ENCODE data around the gene P4HA3.
"Not testable (repeated sequence)": the region's sequence is repeated elsewhere in the genome, so short reads cannot be mapped to it uniquely, and the experiment has no call there.

Gene P4HA3

DNA sequence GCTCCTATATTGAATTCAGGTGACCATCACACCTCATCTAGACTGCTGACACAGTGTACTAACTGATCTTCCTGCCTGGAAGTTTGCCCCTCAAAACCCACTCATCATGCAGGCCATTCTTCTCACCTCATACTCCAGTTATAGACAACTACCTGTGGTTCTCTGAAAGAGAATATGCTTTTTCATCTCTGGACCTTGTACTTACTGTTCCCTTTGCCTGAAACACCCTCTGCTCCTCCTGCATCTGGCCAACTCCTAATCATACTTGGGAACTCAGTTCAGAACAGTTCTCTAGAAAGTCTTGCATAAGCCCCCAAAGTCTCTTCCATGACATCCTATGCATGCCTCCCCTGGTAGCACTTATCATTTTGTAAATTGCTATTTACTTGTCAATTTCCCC lies 28.2 kb upstream of the P4HA3 start:
- no peak for DNase-seq (ENCODE audit: low read depth)
- TF ChIP-seq, protein P1, sequence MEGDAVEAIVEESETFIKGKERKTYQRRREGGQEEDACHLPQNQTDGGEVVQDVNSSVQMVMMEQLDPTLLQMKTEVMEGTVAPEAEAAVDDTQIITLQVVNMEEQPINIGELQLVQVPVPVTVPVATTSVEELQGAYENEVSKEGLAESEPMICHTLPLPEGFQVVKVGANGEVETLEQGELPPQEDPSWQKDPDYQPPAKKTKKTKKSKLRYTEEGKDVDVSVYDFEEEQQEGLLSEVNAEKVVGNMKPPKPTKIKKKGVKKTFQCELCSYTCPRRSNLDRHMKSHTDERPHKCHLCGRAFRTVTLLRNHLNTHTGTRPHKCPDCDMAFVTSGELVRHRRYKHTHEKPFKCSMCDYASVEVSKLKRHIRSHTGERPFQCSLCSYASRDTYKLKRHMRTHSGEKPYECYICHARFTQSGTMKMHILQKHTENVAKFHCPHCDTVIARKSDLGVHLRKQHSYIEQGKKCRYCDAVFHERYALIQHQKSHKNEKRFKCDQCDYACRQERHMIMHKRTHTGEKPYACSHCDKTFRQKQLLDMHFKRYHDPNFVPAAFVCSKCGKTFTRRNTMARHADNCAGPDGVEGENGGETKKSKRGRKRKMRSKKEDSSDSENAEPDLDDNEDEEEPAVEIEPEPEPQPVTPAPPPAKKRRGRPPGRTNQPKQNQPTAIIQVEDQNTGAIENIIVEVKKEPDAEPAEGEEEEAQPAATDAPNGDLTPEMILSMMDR (conservative IDR thresholded peaks at IDR 0.05; ENCODE audit: low read length), result no peak
- no peak overlapping the region for H3K4me3 ChIP-seq (ENCODE audit: low read length)

DNA sequence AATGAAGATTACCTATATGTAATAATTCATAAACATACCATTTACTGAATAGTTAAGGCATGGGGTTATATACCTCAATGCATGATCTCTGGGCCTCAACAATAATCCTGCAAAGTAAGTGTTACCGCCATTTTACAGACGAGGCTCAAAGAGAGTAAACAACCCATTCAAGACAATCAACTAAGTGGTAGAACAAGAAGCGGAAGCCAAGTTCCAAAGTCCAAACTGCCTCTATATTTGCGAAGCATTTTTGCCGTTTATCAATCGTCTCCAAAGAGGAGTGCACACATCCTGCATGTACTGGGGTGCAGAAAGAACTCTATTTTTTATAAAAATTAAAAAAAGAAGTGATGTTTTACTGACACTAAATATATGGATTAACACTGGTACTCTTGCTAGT lies 27.5 kb upstream of the P4HA3 start:
- TF ChIP-seq, protein P1 (conservative IDR thresholded peaks at IDR 0.05; ENCODE audit: low read length), result no peak
- no peak overlapping the region for H3K4me3 ChIP-seq (ENCODE audit: low read length)
- DNase-seq (ENCODE audit: low read depth), result no peak

DNA sequence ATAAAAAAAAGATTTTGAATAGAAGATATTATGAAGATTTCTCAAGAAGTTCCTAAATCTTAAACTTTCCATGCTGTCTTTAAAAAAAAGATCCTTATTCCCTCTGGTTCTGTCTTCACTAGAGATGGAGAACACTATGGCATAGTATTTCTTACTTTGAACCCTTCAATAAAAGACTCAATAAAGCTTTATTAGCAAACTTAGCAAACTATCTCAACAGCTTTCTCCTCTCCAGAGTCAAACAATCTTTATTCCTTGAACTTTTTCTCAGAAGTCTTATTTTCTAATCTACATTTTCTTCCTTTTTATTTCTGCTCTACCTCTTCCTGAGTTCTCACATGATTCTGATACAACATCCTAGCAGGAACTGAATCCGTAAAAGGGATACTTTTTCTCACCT lies 21.8 kb upstream of the P4HA3 start:
- H3K4me3 ChIP-seq (ENCODE audit: low read length), result no peak overlapping the region
- no peak for DNase-seq (ENCODE audit: low read depth)
- TF ChIP-seq, protein P1 (conservative IDR thresholded peaks at IDR 0.05; ENCODE audit: low read length), result no peak

DNA sequence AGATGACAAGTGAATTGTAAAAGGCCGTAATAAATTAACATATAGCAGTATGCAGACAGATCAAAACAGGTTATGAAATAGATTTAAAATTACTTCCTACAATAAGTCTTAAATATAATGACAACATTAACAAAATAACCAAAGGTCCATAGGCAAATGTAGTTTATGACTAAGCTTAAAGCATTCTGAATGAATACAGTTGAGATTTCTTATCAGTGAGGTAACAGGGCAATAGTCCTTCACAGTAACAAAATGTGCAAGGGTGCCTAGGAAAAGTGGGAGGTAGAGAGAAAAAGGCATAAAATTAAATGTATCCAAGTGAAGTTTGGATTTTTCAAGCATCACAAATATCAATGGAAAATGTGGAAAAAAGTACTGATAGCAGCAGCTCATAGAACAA lies 20.9 kb upstream of the P4HA3 start:
- TF ChIP-seq, protein P1 (conservative IDR thresholded peaks at IDR 0.05; ENCODE audit: low read length), result no peak
- H3K4me3 ChIP-seq (ENCODE audit: low read length), result no peak overlapping the region
- no peak for DNase-seq (ENCODE audit: low read depth)

DNA sequence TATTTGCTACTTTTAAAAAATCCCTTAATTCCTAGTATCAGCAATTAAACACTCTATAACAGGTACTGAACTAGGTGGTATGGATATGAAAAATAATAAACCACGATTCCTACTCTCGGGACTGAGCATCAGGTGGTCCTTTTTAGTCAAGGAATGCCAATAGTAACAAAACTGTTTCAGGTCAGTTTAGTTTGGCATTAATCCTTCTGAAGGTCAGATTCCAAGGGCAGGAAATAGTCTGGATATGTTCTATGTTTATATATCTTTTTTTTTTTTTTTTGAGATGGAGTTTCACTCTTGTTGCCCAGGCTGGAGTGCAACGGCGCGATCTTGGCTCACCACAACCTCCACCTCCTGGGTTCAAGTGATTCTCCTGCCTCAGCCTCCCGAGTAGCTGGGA lies 19.6 kb upstream of the P4HA3 start:
- not testable (repeated sequence) for DNase-seq (ENCODE audit: low read depth); H3K4me3 ChIP-seq (ENCODE audit: low read length)

DNA sequence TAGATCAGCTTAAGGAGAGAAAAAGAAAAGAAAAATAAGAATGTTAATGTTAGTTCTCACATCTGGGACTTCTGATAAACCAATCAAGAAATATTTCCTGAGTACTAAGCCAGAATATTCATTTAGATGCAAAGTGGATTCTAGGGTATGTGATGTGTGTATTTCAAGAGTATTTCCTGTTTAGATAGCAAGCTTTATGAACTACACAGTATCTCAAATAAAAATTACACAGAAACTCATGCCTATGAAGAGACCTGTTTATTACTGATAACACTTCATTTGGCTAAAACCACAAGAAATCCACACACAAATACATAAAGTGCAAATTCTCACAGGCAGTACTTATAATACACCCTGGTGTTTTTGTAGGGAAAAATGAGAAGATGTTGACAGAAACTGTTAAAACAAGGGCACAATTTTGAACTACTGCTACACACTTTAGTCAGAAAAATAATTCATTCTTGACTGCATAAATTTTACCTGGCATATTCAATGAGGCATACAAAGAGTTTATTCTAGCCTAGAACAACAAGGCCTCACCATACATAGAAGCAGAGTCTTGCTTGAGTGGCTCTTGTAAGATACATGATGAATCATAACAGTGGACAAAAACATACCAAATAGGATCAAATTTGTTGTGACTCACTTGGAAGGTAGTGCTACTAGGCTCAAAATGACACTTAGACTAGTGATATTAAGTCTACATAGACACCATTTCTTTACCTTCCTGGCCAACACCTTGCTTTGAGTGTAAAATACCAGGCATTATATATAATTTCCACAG lies 18.8 kb upstream of the P4HA3 start:
- peak; percentile 40 for DNase-seq (ENCODE audit: low read depth)
- TF ChIP-seq, protein P1 (conservative IDR thresholded peaks at IDR 0.05; ENCODE audit: low read length), result no peak

DNA sequence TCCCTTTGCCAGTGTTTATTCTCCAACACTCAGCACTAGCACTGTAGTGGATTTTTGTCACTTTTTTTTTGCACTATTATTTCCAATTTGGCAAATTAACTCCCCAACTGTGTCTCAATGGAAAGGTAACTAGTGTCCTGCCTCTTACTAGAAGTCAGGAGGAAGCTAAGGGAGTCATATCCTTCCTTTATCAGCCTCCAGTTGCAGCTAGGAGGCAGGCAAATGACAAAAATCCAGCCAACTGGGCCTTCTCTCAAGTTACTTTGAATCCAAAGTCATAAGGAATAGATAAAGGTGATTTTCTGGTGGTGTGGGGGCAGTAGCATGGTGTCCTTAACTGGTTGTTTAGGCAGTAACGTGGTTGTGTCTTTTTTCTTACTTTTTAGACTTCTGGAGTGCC lies 15.6 kb upstream of the P4HA3 start:
- no peak for DNase-seq (ENCODE audit: low read depth)
- no peak overlapping the region for H3K4me3 ChIP-seq (ENCODE audit: low read length)
- TF ChIP-seq, protein P1 (conservative IDR thresholded peaks at IDR 0.05; ENCODE audit: low read length), result no peak

More for the DNA sequence above, 18.8 kb upstream of the P4HA3 start:
- no peak overlapping the region for H3K4me3 ChIP-seq (ENCODE audit: low read length)

Measured in AG10803 (cell line).